Stomach (tissue), 9 donors: ENCODE measurements around the gene PPP3CA. TPM values are rescaled to one million over a fixed set of nuclear protein-coding genes. Genes with fewer than 3 reads are reported as not detected.

Experiments used
- DNase-seq, 2 donors: peaks; one replicate each; pipeline versions ENCODE4 v3.0.0 to v3.0.0-alpha.2; 2013 to 2019
- H3K27ac ChIP-seq, 5 donors: fragments of 200-600 bp in 4 of 5; sonication (generic) in 4 of 5; one replicate each; pipeline ENCODE4 v1.5.1; 2013 to 2019; ENCODE audit warnings: mild to moderate bottlenecking in 1 of 5, moderate library complexity in 1 of 5
- H3K27me3 ChIP-seq, 3 donors: fragments of 200-600 bp; sonication (generic); one replicate each; pipeline ENCODE4 v1.5.1; 2017 to 2019; ENCODE audit warnings: mixed run types in 1 of 3
- H3K36me3 ChIP-seq, 4 donors: fragments of 200-600 bp; sonication (generic); 1 replicate in 3 of 4; 2 replicates in 1 of 4; pipeline ENCODE4 v1.5.1; 2016 to 2019
- H3K4me1 ChIP-seq, 4 donors: fragments of 200-600 bp; sonication (generic); one replicate each; pipeline ENCODE4 v1.5.1; 2016 to 2019
- H3K4me3 ChIP-seq, 4 donors: fragments of 200-600 bp; sonication (generic) in 3 of 4; one replicate each; pipeline ENCODE4 v1.5.1; 2016 to 2019; ENCODE audit warnings: mild to moderate bottlenecking in 1 of 4
- H3K9me3 ChIP-seq, 4 donors: fragments of 200-600 bp; sonication (generic); one replicate each; pipeline ENCODE4 v1.5.1; 2016 to 2019
- EP300 ChIP-seq: sonication (generic); formaldehyde crosslinking; IDR thresholded peaks from one replicate; pipeline ENCODE4 v1.6.1; 2017; ENCODE audit warnings: antibody characterized with exemption
- POLR2A ChIP-seq, 4 donors: fragments of 450-650 bp; IDR thresholded peaks; one replicate each; pipeline ENCODE4 v1.6.1; 2016; ENCODE audit warnings: antibody characterized with exemption in 4 of 4, control low read depth in 2 of 4, mild to moderate bottlenecking in 1 of 4, moderate library complexity in 1 of 4
- POLR2AphosphoS5 ChIP-seq, 3 donors: sonication (generic); formaldehyde crosslinking; IDR thresholded peaks; one replicate each; pipeline ENCODE4 v1.6.1; 2016; ENCODE audit warnings: antibody characterized with exemption in 3 of 3
- WGBS, 5 donors: extraction: QIAGEN DNeasy Blood & Tissue Kit in 3 of 5; methylation state at CpG; one replicate each; pipeline versions ENCODE4 v1.1.5 to v1.1.7; 2013 to 2018; 5-methylcytosine and 5-hydroxymethylcytosine counted together
- intact Hi-C: fragments of 100-400 bp; cut with DNase I; formaldehyde crosslinking; loops from one replicate; pipeline ENCODE4 v1.15.1; 2023; ENCODE audit warnings: low total_unique reads
- polyA plus RNA-seq, 3 donors: library from polyadenylated mRNA; stranded (reverse); fragments of 200-250 nt; gene quantifications; one replicate each; pipeline ENCODE4 v1.2.3, GENCODE V29; 2013
- total RNA-seq, 5 donors: library from RNA; depleted of rRNA; stranded (reverse); fragments of >200 nt; gene quantifications; one replicate each; pipeline versions ENCODE4 v1.1.0 to v1.2.3, GENCODE V29; 2014 to 2016
- TF ChIP-seq, protein P1 (sequence below), 7 experiments: fragments of 450-650 bp in 4 of 7; fragments of 200-600 bp in 3 of 7; sonication (generic) in 3 of 7; IDR thresholded peaks; one replicate each; pipeline ENCODE4 v1.5.1; 2016 to 2019; ENCODE audit warnings: antibody characterized with exemption in 7 of 7, control low read depth in 2 of 7, mild to moderate bottlenecking in 1 of 7
- donor health status: healthy with polysubstance abuse.
- donor health status: Bipolar disorder and iron deficiency.
- donor health status: healthy.

PPP3CA gene
- total and polyA plus RNA-seq, 8 donors: 8.9 to 62.4 (median 20.6) TPM

DNA sequence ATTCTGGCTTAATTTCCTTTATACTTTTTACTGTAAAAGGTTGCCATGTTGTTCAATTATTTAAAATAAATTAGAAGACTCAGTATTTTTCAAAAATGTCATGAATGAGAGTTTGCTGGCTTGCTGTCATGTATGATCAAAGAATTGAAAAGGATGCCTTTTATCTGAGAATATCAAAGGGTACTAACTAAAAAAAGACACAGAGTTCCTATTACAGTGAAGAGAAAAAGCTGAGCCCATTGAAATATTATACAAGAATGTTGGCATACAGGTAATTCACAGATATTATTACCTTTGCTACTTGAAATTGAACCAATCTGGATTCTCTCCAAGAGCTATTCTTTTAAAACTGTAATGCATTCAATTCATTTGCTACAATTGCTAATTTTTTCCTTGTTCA is 200.0 kb downstream of the PPP3CA start:
- no peak for TF ChIP-seq POLR2A (IDR thresholded peaks at IDR 0.05)
- no peak for TF ChIP-seq POLR2AphosphoS5 (IDR thresholded peaks at IDR 0.05)
- TF ChIP-seq EP300: no peak
- TF ChIP-seq, protein P1, sequence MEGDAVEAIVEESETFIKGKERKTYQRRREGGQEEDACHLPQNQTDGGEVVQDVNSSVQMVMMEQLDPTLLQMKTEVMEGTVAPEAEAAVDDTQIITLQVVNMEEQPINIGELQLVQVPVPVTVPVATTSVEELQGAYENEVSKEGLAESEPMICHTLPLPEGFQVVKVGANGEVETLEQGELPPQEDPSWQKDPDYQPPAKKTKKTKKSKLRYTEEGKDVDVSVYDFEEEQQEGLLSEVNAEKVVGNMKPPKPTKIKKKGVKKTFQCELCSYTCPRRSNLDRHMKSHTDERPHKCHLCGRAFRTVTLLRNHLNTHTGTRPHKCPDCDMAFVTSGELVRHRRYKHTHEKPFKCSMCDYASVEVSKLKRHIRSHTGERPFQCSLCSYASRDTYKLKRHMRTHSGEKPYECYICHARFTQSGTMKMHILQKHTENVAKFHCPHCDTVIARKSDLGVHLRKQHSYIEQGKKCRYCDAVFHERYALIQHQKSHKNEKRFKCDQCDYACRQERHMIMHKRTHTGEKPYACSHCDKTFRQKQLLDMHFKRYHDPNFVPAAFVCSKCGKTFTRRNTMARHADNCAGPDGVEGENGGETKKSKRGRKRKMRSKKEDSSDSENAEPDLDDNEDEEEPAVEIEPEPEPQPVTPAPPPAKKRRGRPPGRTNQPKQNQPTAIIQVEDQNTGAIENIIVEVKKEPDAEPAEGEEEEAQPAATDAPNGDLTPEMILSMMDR (IDR thresholded peaks at IDR 0.05): no peak
- Histone ChIP-seq H3K36me3 (no peaks in the 10 kb centered on the region), H3K9me3 (no peaks in the 10 kb centered on the region), H3K27ac (no peak overlapping the region), H3K27me3 (no peaks in the 10 kb centered on the region), H3K4me3 (no peak overlapping the region), H3K4me1 (peaks cover 0 to 12% (median 0%) of the 10 kb centered on the region in 4 donors)
- no peak for DNase-seq
- intact Hi-C loops: no loop called here

- Histone ChIP-seq H3K9me3 (no peaks in the 10 kb centered on the region), H3K4me1 (peaks cover 0 to 26% (median 7%) of the 10 kb centered on the region in 4 donors), H3K27ac (no peak overlapping the region), H3K4me3 (no peak overlapping the region), H3K27me3 (no peaks in the 10 kb centered on the region), H3K36me3 (no peaks in the 10 kb centered on the region)
- intact Hi-C loops: no loop called here
- no peak for TF ChIP-seq POLR2AphosphoS5 (IDR thresholded peaks at IDR 0.05)
- no peak for TF ChIP-seq EP300
- TF ChIP-seq, protein P1 (IDR thresholded peaks at IDR 0.05): no peak
- no peak for TF ChIP-seq POLR2A (IDR thresholded peaks at IDR 0.05)
- DNase-seq: no peak
Observed at GRCh38 chr4:101145021-101145420, 202.3 kb downstream of the PPP3CA start.

DNA sequence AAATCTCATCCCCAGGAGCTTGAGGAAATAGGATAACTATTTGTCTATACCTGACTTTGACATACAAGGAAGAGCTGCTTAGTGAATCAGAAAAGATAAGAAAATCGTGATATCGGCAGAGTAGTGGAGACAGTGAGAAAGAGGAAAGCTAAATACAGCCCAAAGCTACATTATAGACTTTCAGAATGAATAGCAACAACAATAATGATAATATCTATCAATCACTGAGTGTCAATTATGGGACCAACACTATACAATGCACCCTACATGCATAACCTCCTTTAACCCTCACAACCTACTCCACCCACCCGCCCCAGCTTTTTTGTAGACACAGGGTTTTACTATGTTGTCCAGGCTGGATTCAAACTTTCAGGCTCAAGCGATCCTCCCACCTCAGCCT is 205.1 kb downstream of the PPP3CA start:
- TF ChIP-seq POLR2A (IDR thresholded peaks at IDR 0.05): no peak
- TF ChIP-seq EP300: no peak
- no peak for TF ChIP-seq POLR2AphosphoS5 (IDR thresholded peaks at IDR 0.05)
- TF ChIP-seq, protein P1 (IDR thresholded peaks at IDR 0.05): no peak
- 75 to 85% (median 84%) methylated on average over 4 of the region's 4 CpGs for WGBS, 5 donors
- Histone ChIP-seq H3K27ac (no peak overlapping the region), H3K27me3 (no peaks in the 10 kb centered on the region), H3K4me3 (no peak overlapping the region), H3K4me1 (peaks cover 0 to 26% (median 11%) of the 10 kb centered on the region in 4 donors), H3K36me3 (no peaks in the 10 kb centered on the region), H3K9me3 (no peaks in the 10 kb centered on the region)
- DNase-seq: no peak
- intact Hi-C loops: no loop called here

DNA sequence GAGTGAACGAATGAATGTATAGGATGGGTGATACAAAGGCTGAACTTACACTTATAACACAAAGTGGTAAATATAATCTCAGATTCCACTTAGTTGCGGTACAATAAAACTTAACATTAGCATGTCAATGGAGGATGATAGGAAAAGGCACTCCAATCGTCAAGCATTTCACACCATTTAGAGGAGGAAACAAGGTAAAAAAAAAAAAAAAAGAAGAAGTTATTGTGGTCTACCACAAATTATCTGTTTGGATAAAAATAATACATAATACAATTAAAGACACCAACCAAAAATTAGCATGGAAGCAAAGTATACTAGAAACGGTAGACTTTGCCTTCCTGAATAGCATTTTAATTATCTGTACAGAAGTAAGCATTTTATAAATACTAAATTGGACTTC is 205.5 kb downstream of the PPP3CA start:
- no peaks in the 10 kb centered on the region for H3K36me3 ChIP-seq
- WGBS, 5 donors: 82 to 89% (median 85%) methylated on average over 4 of the region's 4 CpGs
- H3K4me3 ChIP-seq: no peak overlapping the region
- DNase-seq: no peak
- H3K4me1 ChIP-seq: peaks cover 0 to 30% (median 13%) of the 10 kb centered on the region in 4 donors
- intact Hi-C loops: no loop called here
- no peaks in the 10 kb centered on the region for H3K27me3 ChIP-seq
- TF ChIP-seq POLR2A (IDR thresholded peaks at IDR 0.05): no peak
- no peak for TF ChIP-seq EP300
- no peak for TF ChIP-seq POLR2AphosphoS5 (IDR thresholded peaks at IDR 0.05)
- TF ChIP-seq, protein P1 (IDR thresholded peaks at IDR 0.05): no peak
- H3K9me3 ChIP-seq: no peaks in the 10 kb centered on the region
- H3K27ac ChIP-seq: no peak overlapping the region
